Measurements from ENCODE around the gene SLC29A4. TPM values are rescaled to one million over a fixed set of nuclear protein-coding genes. Genes with fewer than 3 reads are reported as not detected.

Gene SLC29A4
- total and polyA plus RNA-seq, 2 of the 4 experiments (the other 2 are of a cell fraction): 2.3 to 7.6 TPM

DNA sequence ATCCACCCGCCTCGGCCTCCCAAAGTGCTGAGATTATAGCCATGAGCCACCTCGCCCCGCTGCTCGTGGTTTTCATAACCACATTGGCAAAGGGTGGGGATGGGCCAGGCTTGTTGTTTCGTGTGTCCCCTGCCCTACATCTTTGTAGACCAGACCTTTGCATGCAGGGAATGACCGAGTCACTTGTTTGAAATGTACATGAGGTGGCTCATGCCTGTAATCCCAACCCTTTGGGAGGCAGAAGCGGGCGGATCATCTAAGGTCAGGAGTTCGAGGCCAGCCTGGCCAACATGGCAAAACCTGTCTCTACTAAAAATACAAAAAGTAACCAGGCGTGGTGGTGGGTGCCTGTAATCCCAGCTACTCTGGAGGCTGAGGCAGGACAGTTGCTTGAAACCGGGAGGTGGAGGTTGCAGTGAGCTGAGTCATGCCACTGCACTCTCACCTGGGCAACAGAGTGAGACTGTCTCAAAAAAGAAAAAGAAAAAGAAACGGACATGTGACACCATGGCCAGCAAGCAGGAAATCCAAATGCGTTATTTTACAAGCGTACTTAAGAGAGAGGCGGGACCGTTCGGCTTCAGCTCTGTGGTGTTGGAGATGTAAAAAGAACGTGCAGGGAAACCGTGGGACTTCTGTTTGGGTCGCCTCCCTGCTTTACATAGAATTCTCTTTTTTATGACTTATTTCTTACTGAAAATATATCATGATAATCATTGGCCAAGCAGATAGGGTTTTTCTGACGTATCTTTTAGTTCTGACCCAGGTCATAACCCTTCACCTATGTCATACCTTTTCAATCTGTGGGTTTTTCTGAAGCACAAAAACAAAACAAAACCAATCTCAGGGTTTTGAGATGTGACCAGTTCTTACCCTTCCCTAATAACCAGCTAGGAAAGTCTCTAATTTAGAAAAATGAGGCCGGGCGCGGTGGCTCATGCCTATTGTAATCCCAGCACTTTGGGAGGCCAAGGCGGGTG is 47.6 kb upstream of the SLC29A4 start:
- Histone ChIP-seq H4K20me1 (ENCODE audit: insufficient read depth, low read length) (no peaks in the 10 kb centered on the region), H3K9me3 (ENCODE audit: control insufficient read depth, insufficient read depth, low read length) (no peaks in the 10 kb centered on the region), H3K79me1 (ENCODE audit: low read depth in 1 of 2, low read length in 2 of 2) (no peaks in the 10 kb centered on the region; a peak in 1 of 4 replicates), H2AK9ac (replicated peaks; ENCODE audit: low read depth, low read length, poor library complexity) (no peak overlapping the region), H2BK5ac (ENCODE audit: low read depth, low read length, poor library complexity, severe bottlenecking) (no peak overlapping the region), H3K4ac (ENCODE audit: low read depth, low read length) (no peak overlapping the region), H3K4me2 (ENCODE audit: low read depth, low read length) (no peak overlapping the region), H3K18ac (ENCODE audit: low read depth, low read length) (no peak overlapping the region), H3K9me1 (ENCODE audit: insufficient read depth, low read length) (no peaks in the 10 kb centered on the region), H3K36me3 (ENCODE audit: control insufficient read depth, insufficient read depth, low read length) (peaks cover 24% of the 10 kb centered on the region), H2BK120ac (ENCODE audit: low read depth, low read length) (no peak overlapping the region), H2AK5ac (ENCODE audit: low read depth, low read length) (no peak overlapping the region), H2AFZ (replicated peaks; ENCODE audit: low read length, poor library complexity) (no peak overlapping the region), H3K27me3 (ENCODE audit: control insufficient read depth, insufficient read depth, low read length) (no peaks in the 10 kb centered on the region), H3K9ac (ENCODE audit: low read depth, low read length) (no peak overlapping the region), H2BK15ac (ENCODE audit: low read depth, low read length) (no peak overlapping the region), H4K91ac (ENCODE audit: insufficient read depth, low read depth, low read length) (no peak overlapping the region), H4K5ac (ENCODE audit: low read depth, low read length) (no peak overlapping the region), H3K56ac (ENCODE audit: extremely low read depth, insufficient read depth, low read length) (no peak overlapping the region), H4K8ac (ENCODE audit: low read depth in 2 of 2, low read length in 2 of 2) (no peak overlapping the region), H3K4me1 (ENCODE audit: control insufficient read depth, insufficient read depth, low read length) (peaks cover 4% of the 10 kb centered on the region), H3K23ac (ENCODE audit: low read depth, low read length) (no peak overlapping the region), H3K4me3 (ENCODE audit: insufficient read depth, low read depth, low read length) (no peak overlapping the region), H3K14ac (replicated peaks; ENCODE audit: low read depth, low read length) (no peak overlapping the region), H2BK20ac (ENCODE audit: low read depth, low read length) (no peak overlapping the region), H3K27ac (ENCODE audit: insufficient read depth, low read length) (no peak overlapping the region)
- BruUV-seq (replicated peaks): no TSS peak
- in situ Hi-C loops (cut with MboI; ENCODE audit: low sequenced_read_pairs) (loop anchor here (25.0 kb wide), 1 partner anchor 452 kb away; no protein-coding TSS in a partner anchor), dilution Hi-C loops (cut with HindIII; ENCODE audit: low sequenced_read_pairs, unreplicated experiment) (no loop called here), intact Hi-C loops (cut with micrococcal nuclease) (no loop called here)
- ATAC-seq (ENCODE audit: low read depth): no peak
- CTCF ChIA-PET: interaction anchor here (0.6 kb wide), 1 partner anchor 27 kb away, joined by 3 read pairs; no protein-coding TSS in a partner anchor
- POLR2A ChIA-PET (ENCODE audit: unreplicated experiment): interaction anchor here (0.6 kb wide), 1 partner anchor 324 kb away, joined by 6 read pairs; no protein-coding TSS in a partner anchor
- DNase-seq: peak; percentile 16
- WGBS, 2 experiments (ENCODE audit: extremely low coverage in 2 of 2, insufficient read length in 1 of 2): 56% methylated on average over 3 of the region's 26 CpGs; no CpG with 5 or more reads in 1 of the 2 experiments
- TF ChIP-seq, protein P1, sequence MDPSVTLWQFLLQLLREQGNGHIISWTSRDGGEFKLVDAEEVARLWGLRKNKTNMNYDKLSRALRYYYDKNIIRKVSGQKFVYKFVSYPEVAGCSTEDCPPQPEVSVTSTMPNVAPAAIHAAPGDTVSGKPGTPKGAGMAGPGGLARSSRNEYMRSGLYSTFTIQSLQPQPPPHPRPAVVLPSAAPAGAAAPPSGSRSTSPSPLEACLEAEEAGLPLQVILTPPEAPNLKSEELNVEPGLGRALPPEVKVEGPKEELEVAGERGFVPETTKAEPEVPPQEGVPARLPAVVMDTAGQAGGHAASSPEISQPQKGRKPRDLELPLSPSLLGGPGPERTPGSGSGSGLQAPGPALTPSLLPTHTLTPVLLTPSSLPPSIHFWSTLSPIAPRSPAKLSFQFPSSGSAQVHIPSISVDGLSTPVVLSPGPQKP (IDR thresholded peaks at IDR 0.05; ENCODE audit: borderline replicate concordance, low read depth, low read length): no peak
- TF ChIP-seq MAFK (IDR thresholded peaks at IDR 0.05; ENCODE audit: low read depth, low read length) (no peak), CEBPB (IDR thresholded peaks at IDR 0.05; ENCODE audit: low read depth, low read length) (no peak), RFX5 (IDR thresholded peaks at IDR 0.05; ENCODE audit: low read depth, low read length) (no peak), POLR2A (IDR thresholded peaks at IDR 0.05; ENCODE audit: low read depth, low read length) (no peak), RAD21 (IDR thresholded peaks at IDR 0.05; ENCODE audit: low read length) (no peak), BHLHE40 (IDR thresholded peaks at IDR 0.05; ENCODE audit: low read depth, low read length) (no peak), MXI1 (IDR thresholded peaks at IDR 0.05; ENCODE audit: borderline replicate concordance, low read depth, low read length) (no peak), MAZ (IDR thresholded peaks at IDR 0.05; ENCODE audit: borderline replicate concordance, low read depth, low read length) (no peak), CHD1 (IDR thresholded peaks at IDR 0.05; ENCODE audit: low read depth, low read length) (no peak), RCOR1 (IDR thresholded peaks at IDR 0.05; ENCODE audit: insufficient replicate concordance, low read length) (no peak), FOS (IDR thresholded peaks at IDR 0.05; ENCODE audit: low read depth, low read length) (no peak), SMC3 (IDR thresholded peaks at IDR 0.05; ENCODE audit: low read depth, low read length) (no peak)
- TF ChIP-seq, protein P2, sequence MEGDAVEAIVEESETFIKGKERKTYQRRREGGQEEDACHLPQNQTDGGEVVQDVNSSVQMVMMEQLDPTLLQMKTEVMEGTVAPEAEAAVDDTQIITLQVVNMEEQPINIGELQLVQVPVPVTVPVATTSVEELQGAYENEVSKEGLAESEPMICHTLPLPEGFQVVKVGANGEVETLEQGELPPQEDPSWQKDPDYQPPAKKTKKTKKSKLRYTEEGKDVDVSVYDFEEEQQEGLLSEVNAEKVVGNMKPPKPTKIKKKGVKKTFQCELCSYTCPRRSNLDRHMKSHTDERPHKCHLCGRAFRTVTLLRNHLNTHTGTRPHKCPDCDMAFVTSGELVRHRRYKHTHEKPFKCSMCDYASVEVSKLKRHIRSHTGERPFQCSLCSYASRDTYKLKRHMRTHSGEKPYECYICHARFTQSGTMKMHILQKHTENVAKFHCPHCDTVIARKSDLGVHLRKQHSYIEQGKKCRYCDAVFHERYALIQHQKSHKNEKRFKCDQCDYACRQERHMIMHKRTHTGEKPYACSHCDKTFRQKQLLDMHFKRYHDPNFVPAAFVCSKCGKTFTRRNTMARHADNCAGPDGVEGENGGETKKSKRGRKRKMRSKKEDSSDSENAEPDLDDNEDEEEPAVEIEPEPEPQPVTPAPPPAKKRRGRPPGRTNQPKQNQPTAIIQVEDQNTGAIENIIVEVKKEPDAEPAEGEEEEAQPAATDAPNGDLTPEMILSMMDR (conservative IDR thresholded peaks at IDR 0.05; ENCODE audit: low read depth, low read length): no peak
